HepG2 (cell line): ENCODE data around the gene ADCY9. TPM values are rescaled to one million over a fixed set of nuclear protein-coding genes. Genes with fewer than 3 reads are reported as not detected.

Experiments used
- ATAC-seq: fragments of 200-7000 bp; cut with Tn5 transposase; 3 replicates; pipeline ENCODE4 v1.9.1; 2020; ENCODE audit warnings: mild to moderate bottlenecking, moderate library complexity
- BruUV-seq: library from RNA; stranded (reverse); fragments of 400-500 nt; replicated peaks from 2 replicates; lab custom pipeline; 2021; lab: Mats Ljungman, UMichigan
- CTCF ChIA-PET: fragments of 300-600 bp; formaldehyde crosslinking; extraction: SDS; loops from one replicate; lab custom pipeline; 2021; ENCODE audit warnings: low total read pairs, inconsistent platforms, low intra/inter-chr PET ratio; lab: Yijun Ruan, JAX
- POLR2A ChIA-PET: fragments of 350-600 bp; sonication (Branson Sonifier 250); formaldehyde crosslinking; loops from one replicate; lab custom pipeline; 2020; ENCODE audit warnings: antibody characterized with exemption, inconsistent platforms; lab: Yijun Ruan, JAX
- DNase-seq: peaks from one replicate; pipeline ENCODE4 v3.0.0-alpha.2; 2015; ENCODE audit warnings: low spot score
- FAIRE-seq: peaks from 3 replicates; lab custom pipeline; 2011; peaks lifted over from hg19 to GRCh38; lab: Jason Lieb, UNC
- H2AFZ ChIP-seq: one replicate; pipeline ENCODE4 v1.6.1; 2011; ENCODE audit warnings: low read length, inconsistent platforms
- H3K27ac ChIP-seq: fragments of 300-600 bp; 3 replicates; pipeline ENCODE4 v1.8.0; 2011; ENCODE audit warnings: mixed run types, mild to moderate bottlenecking, mixed read lengths, low read length, inconsistent platforms; ENCODE audit not compliant: insufficient read depth; ENCODE audit errors: extremely low read length
- H3K27me3 ChIP-seq, 2 experiments: fragments of 200-600 bp in 1 of 2; 2 replicates in 1 of 2; 3 replicates in 1 of 2; pipeline versions ENCODE4 v1.6.0 to v1.8.0; 2011; ENCODE audit warnings: low read length in 2 of 2, mild to moderate bottlenecking in 2 of 2, moderate library complexity in 2 of 2, inconsistent platforms in 1 of 2; ENCODE audit not compliant: insufficient read depth in 2 of 2, control insufficient read depth in 1 of 2
- H3K36me3 ChIP-seq, 2 experiments: fragments of 200-600 bp in 1 of 2; replicated peaks in 1 of 2; 2 replicates in 1 of 2; 3 replicates in 1 of 2; pipeline versions ENCODE4 v1.5.1 to v1.8.0; 2011; ENCODE audit warnings: low read length in 2 of 2, inconsistent platforms in 1 of 2; ENCODE audit not compliant: insufficient read depth in 2 of 2, control insufficient read depth in 1 of 2
- H3K4me1 ChIP-seq: 2 replicates; pipeline ENCODE4 v1.5.1; 2012; ENCODE audit warnings: low read length, inconsistent platforms; ENCODE audit not compliant: insufficient read depth
- H3K4me2 ChIP-seq: 2 replicates; pipeline ENCODE4 v1.6.0; 2011; ENCODE audit warnings: low read depth, low read length, inconsistent platforms
- H3K4me3 ChIP-seq, 3 experiments: fragments of 200-600 bp in 1 of 3; sonication (generic), shearing (Covaris generic) in 1 of 3; replicated peaks in 1 of 3; 2 replicates each; pipeline ENCODE4 v1.5.1; 2011 to 2016; ENCODE audit warnings: low read length in 3 of 3, inconsistent platforms in 2 of 3, low read depth in 2 of 3, mild to moderate bottlenecking in 2 of 3, control low read depth in 1 of 3, mixed read lengths in 1 of 3; ENCODE audit not compliant: insufficient read depth in 1 of 3
- H3K79me2 ChIP-seq: one replicate; pipeline ENCODE4 v1.6.1; 2011; ENCODE audit warnings: low read length, inconsistent platforms; ENCODE audit not compliant: insufficient read depth
- H3K9ac ChIP-seq: 2 replicates; pipeline ENCODE4 v1.6.0; 2011; ENCODE audit warnings: mild to moderate bottlenecking, low read depth, low read length, inconsistent platforms; ENCODE audit not compliant: insufficient read depth
- H3K9me3 ChIP-seq: 2 replicates; pipeline ENCODE4 v1.5.1; 2012; ENCODE audit warnings: mild to moderate bottlenecking, low read length
- H4K20me1 ChIP-seq: 2 replicates; pipeline ENCODE4 v1.6.0; 2011; ENCODE audit warnings: inconsistent platforms, mild to moderate bottlenecking, low read length, moderate library complexity; ENCODE audit not compliant: insufficient read depth
- CCDC6 ChIP-seq: sonication (generic); formaldehyde crosslinking; IDR thresholded peaks from 2 replicates; pipeline ENCODE4 v1.8.1; 2022; ENCODE audit warnings: mild to moderate bottlenecking, missing genetic modification reagents, moderate library complexity
- FOXP4 ChIP-seq: sonication (generic); formaldehyde crosslinking; IDR thresholded peaks from 2 replicates; pipeline ENCODE4 v1.4.0; 2020; ENCODE audit warnings: missing genetic modification reagents
- MIER3 ChIP-seq: IDR thresholded peaks from 2 replicates; pipeline ENCODE4 v1.6.1; 2016; ENCODE audit warnings: missing compliant biosample characterization, borderline replicate concordance
- TBL1XR1 ChIP-seq: fragments of 150-350 bp; IDR thresholded peaks from 2 replicates; pipeline ENCODE4 v1.6.1; 2014; ENCODE audit warnings: borderline replicate concordance, low read length; ENCODE audit not compliant: partially characterized antibody
- TFAP4 ChIP-seq: sonication (generic); IDR thresholded peaks from 2 replicates; pipeline ENCODE4 v1.6.1; 2016; ENCODE audit warnings: low read depth, borderline replicate concordance
- YEATS4 ChIP-seq: sonication (generic); formaldehyde crosslinking; IDR thresholded peaks from 2 replicates; pipeline ENCODE4 v1.4.0; 2020; ENCODE audit warnings: missing genetic modification reagents, borderline replicate concordance
- ZNF12 ChIP-seq: sonication (generic); formaldehyde crosslinking; IDR thresholded peaks from 2 replicates; pipeline ENCODE4 v1.5.0; 2020; ENCODE audit warnings: missing genetic modification reagents
- ZNF160 ChIP-seq: sonication (generic); formaldehyde crosslinking; IDR thresholded peaks from 2 replicates; pipeline ENCODE4 v1.8.0; 2022; ENCODE audit warnings: mild to moderate bottlenecking, inconsistent platforms, missing genetic modification reagents
- ZNF331 ChIP-seq: sonication (generic); formaldehyde crosslinking; IDR thresholded peaks from 2 replicates; pipeline ENCODE4 v1.4.0; 2020; ENCODE audit warnings: missing genetic modification reagents
- ZNF430 ChIP-seq: sonication (generic); formaldehyde crosslinking; IDR thresholded peaks from 2 replicates; pipeline ENCODE4 v1.9.0; 2021; ENCODE audit warnings: mild to moderate bottlenecking, missing genetic modification reagents
- ZNF746 ChIP-seq: sonication (generic); formaldehyde crosslinking; IDR thresholded peaks from 2 replicates; pipeline ENCODE4 v1.8.0; 2022; ENCODE audit warnings: mild to moderate bottlenecking, missing genetic modification reagents
- WGBS: methylation state at CpG from one replicate; pipeline ENCODE4 v1.1.6; 2017; ENCODE audit warnings: low lambda C conversion rate; 5-methylcytosine and 5-hydroxymethylcytosine counted together
- in situ Hi-C: cut with HindIII; loops from 2 replicates; pipeline ENCODE4 v1.10.0; 2017; ENCODE audit warnings: low pct_unique_long_range_greater_than_20kb; ENCODE audit not compliant: extremely low pct_ligation_motif_present
- intact Hi-C: fragments of 100-400 bp; cut with micrococcal nuclease; formaldehyde crosslinking; loops from one replicate; pipeline ENCODE4 v1.10.0; 2022; ENCODE audit not compliant: unreplicated experiment
- polyA plus RNA-seq, 8 experiments: library from polyadenylated mRNA; depleted of rRNA in 3 of 8; stranded (reverse) in 7 of 8; unstranded in 1 of 8; fragments of >200 nt; fragmentation: Illumina TruSeq in 4 of 8; extraction: Trizol in 4 of 8; gene quantifications; 2 replicates each; pipeline versions ENCODE4 v1.2.1 to v1.2.3, GENCODE V29; 2011 to 2016; ENCODE audit warnings: low read depth in 4 of 8, missing spikeins in 1 of 8, mixed read lengths in 1 of 8; ENCODE audit not compliant: insufficient read depth in 1 of 8
- total RNA-seq, 5 experiments: library from RNA; depleted of rRNA; stranded (reverse); fragments of >200 nt; fragmentation: Illumina TruSeq; extraction: Trizol; gene quantifications; 2 replicates each; pipeline ENCODE4 v1.2.3, GENCODE V29; 2016; ENCODE audit warnings: low read depth in 1 of 5

ADCY9 gene
- total and polyA plus RNA-seq, 2 of the 13 experiments (the other 11 are each of a cell fraction or from before 2014, with no cell fraction given) = 11.2 to 13.9 TPM

- Histone ChIP-seq H3K27ac (no peak overlapping the region), H3K27me3 (no peaks in the 10 kb centered on the region), H3K9me3 (no peaks in the 10 kb centered on the region), H3K9ac (no peak overlapping the region), H3K4me1 (peaks cover 24% of the 10 kb centered on the region), H3K4me2 (peak overlapping the region; percentile 34), H2AFZ (no peak overlapping the region), H3K79me2 (no peaks in the 10 kb centered on the region), H3K4me3 (no peak overlapping the region), H3K36me3 (no peaks in the 10 kb centered on the region), H4K20me1 (no peaks in the 10 kb centered on the region)
- intact Hi-C loops = no loop called here
- TF ChIP-seq TBL1XR1 (no peak), ZNF12 (CRISPR knock-in tag) (no peak), ZNF430 (CRISPR knock-in tag) (no peak), ZNF160 (CRISPR knock-in tag) (no peak), FOXP4 (CRISPR knock-in tag) (no peak), YEATS4 (CRISPR knock-in tag) (no peak), CCDC6 (CRISPR knock-in tag) (no peak), ZNF746 (CRISPR knock-in tag) (no peak), ZNF331 (CRISPR knock-in tag) (no peak), MIER3 (CRISPR knock-in tag) (no peak), TFAP4 (no peak)
- ChIA-PET POLR2A (no interaction called here), CTCF (no interaction called here)
- no TSS peak for BruUV-seq
- no peak for FAIRE-seq
- ATAC-seq = peak; percentile 59
- in situ Hi-C loops = no loop called here
- DNase-seq = no peak
- 0% methylated on average over 1 of the region's 5 CpGs for WGBS
Observed at GRCh38 chr16:4152267-4152666, 36.0 kb upstream of the ADCY9 start.
